ENCODE results near the gene LYPD6B.

The LYPD6B gene

DNA sequence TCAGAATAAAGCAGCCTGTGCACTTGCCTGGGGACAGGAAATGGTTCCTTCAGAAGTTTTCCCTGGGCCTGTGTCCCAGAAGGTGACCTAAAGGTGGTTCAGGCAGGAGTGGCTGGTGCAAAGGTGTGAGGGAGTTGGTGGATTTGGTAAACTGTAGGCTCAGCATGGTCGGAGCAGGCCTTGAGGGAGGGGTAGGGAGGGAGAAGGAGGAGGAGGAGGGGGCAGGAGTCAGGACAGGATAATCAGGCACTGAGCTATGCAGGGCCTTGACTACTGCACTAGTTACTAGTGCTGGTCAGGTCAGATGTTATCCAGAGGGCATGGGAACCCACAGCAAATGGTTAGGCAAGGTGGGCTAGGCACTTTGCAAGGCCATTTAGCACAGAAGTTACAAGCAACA, 21.3 kb downstream of the LYPD6B start:
- TF ChIP-seq SPI1 (IDR thresholded peaks at IDR 0.05; ENCODE audit: borderline replicate concordance, low read depth) = no peak
- TF ChIP-seq GABPA (IDR thresholded peaks at IDR 0.05; ENCODE audit: low read depth) = no peak
- TF ChIP-seq, protein P1, sequence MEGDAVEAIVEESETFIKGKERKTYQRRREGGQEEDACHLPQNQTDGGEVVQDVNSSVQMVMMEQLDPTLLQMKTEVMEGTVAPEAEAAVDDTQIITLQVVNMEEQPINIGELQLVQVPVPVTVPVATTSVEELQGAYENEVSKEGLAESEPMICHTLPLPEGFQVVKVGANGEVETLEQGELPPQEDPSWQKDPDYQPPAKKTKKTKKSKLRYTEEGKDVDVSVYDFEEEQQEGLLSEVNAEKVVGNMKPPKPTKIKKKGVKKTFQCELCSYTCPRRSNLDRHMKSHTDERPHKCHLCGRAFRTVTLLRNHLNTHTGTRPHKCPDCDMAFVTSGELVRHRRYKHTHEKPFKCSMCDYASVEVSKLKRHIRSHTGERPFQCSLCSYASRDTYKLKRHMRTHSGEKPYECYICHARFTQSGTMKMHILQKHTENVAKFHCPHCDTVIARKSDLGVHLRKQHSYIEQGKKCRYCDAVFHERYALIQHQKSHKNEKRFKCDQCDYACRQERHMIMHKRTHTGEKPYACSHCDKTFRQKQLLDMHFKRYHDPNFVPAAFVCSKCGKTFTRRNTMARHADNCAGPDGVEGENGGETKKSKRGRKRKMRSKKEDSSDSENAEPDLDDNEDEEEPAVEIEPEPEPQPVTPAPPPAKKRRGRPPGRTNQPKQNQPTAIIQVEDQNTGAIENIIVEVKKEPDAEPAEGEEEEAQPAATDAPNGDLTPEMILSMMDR (IDR thresholded peaks at IDR 0.05; ENCODE audit: insufficient read depth, low read length) = no peak
- TF ChIP-seq, protein P2, sequence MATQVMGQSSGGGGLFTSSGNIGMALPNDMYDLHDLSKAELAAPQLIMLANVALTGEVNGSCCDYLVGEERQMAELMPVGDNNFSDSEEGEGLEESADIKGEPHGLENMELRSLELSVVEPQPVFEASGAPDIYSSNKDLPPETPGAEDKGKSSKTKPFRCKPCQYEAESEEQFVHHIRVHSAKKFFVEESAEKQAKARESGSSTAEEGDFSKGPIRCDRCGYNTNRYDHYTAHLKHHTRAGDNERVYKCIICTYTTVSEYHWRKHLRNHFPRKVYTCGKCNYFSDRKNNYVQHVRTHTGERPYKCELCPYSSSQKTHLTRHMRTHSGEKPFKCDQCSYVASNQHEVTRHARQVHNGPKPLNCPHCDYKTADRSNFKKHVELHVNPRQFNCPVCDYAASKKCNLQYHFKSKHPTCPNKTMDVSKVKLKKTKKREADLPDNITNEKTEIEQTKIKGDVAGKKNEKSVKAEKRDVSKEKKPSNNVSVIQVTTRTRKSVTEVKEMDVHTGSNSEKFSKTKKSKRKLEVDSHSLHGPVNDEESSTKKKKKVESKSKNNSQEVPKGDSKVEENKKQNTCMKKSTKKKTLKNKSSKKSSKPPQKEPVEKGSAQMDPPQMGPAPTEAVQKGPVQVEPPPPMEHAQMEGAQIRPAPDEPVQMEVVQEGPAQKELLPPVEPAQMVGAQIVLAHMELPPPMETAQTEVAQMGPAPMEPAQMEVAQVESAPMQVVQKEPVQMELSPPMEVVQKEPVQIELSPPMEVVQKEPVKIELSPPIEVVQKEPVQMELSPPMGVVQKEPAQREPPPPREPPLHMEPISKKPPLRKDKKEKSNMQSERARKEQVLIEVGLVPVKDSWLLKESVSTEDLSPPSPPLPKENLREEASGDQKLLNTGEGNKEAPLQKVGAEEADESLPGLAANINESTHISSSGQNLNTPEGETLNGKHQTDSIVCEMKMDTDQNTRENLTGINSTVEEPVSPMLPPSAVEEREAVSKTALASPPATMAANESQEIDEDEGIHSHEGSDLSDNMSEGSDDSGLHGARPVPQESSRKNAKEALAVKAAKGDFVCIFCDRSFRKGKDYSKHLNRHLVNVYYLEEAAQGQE (IDR thresholded peaks at IDR 0.05; ENCODE audit: insufficient replicate concordance, low read depth) = no peak
- no peak for TF ChIP-seq POLR2AphosphoS5 (IDR thresholded peaks at IDR 0.05; ENCODE audit: low read depth)
- Histone ChIP-seq H3K4me3 (replicated peaks; ENCODE audit: insufficient read depth, low read length) (no peak overlapping the region), H3K27ac (replicated peaks) (no peak overlapping the region), H3K27me3 (ENCODE audit: insufficient read depth, poor library complexity, severe bottlenecking) (peaks cover 2% of the 10 kb centered on the region)
- no peak for DNase-seq (ENCODE audit: low read depth in 1 of 2, low spot score in 1 of 2)

DNA sequence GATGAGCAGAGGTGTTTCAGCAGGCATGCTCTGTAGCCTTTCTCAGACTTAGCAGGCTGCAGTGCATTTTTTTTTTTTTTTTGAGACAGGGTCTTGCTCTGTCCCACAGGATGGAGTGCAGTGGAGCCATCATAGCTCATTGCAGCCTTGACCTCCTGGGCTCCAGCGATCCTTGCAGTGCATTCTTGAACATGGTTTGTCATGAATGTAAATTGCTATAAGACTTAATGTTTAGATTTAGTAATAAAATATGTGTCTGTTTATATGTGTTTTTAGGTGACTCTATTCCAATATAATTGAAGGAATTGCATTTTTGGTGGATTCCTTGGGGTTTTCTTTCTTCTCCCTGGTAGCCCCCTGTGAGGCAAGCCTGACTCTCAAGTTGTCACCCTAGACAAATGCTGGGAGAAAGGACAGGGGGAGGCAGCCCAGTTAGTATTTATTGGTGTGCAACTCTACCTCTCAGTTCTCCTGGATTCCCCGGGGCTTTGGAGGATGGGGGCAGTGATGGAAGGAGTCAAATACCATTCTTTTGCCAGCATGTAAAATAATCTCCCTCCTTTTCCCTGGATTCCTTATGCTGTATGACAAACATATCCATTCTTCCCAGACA, 22.7 kb downstream of the LYPD6B start:
- DNase-seq (ENCODE audit: low read depth in 1 of 2, low spot score in 1 of 2) = no peak
- TF ChIP-seq POLR2AphosphoS5 (IDR thresholded peaks at IDR 0.05; ENCODE audit: low read depth) (no peak), GABPA (IDR thresholded peaks at IDR 0.05; ENCODE audit: low read depth) (no peak), SPI1 (IDR thresholded peaks at IDR 0.05; ENCODE audit: borderline replicate concordance, low read depth) (no peak)
- TF ChIP-seq, protein P1 (IDR thresholded peaks at IDR 0.05; ENCODE audit: insufficient read depth, low read length) = no peak
- TF ChIP-seq, protein P2 (IDR thresholded peaks at IDR 0.05; ENCODE audit: insufficient replicate concordance, low read depth) = no peak
- H3K27me3 ChIP-seq (ENCODE audit: insufficient read depth, poor library complexity, severe bottlenecking) = no peaks in the 10 kb centered on the region
- H3K4me3 ChIP-seq (replicated peaks; ENCODE audit: insufficient read depth, low read length) = no peak overlapping the region
- H3K27ac ChIP-seq (replicated peaks) = no peak overlapping the region

DNA sequence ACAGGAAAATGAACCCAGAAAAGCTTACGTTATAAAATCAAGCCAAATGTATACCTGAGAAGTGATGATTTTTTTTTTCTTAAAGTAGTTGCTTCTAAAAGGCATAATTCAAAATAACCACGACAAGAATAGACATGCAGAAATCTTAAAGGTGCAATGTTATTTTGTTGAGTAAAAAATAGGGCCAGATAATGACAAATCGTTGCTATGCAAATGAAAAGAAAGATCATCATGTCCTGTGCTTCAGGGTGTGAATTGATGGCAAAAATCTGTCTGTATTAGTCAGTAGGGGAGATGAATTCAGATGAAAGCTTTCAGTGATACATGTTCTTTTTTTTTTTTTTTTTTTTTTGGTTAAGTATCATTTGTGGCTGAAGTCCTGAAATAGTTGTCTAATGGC, 24.0 kb downstream of the LYPD6B start:
- TF ChIP-seq POLR2AphosphoS5 (IDR thresholded peaks at IDR 0.05; ENCODE audit: low read depth) (no peak), GABPA (IDR thresholded peaks at IDR 0.05; ENCODE audit: low read depth) (no peak), SPI1 (IDR thresholded peaks at IDR 0.05; ENCODE audit: borderline replicate concordance, low read depth) (no peak)
- TF ChIP-seq, protein P1 (IDR thresholded peaks at IDR 0.05; ENCODE audit: insufficient read depth, low read length) = no peak
- TF ChIP-seq, protein P2 (IDR thresholded peaks at IDR 0.05; ENCODE audit: insufficient replicate concordance, low read depth) = no peak
- Histone ChIP-seq H3K4me3 (replicated peaks; ENCODE audit: insufficient read depth, low read length) (no peak overlapping the region), H3K27me3 (ENCODE audit: insufficient read depth, poor library complexity, severe bottlenecking) (no peaks in the 10 kb centered on the region), H3K27ac (replicated peaks) (no peak overlapping the region)
- no peak for DNase-seq (ENCODE audit: low read depth in 1 of 2, low spot score in 1 of 2)

Data from HL-60 (cell line).